Measurements from ENCODE around the gene C10orf120.

C10orf120 gene

DNA sequence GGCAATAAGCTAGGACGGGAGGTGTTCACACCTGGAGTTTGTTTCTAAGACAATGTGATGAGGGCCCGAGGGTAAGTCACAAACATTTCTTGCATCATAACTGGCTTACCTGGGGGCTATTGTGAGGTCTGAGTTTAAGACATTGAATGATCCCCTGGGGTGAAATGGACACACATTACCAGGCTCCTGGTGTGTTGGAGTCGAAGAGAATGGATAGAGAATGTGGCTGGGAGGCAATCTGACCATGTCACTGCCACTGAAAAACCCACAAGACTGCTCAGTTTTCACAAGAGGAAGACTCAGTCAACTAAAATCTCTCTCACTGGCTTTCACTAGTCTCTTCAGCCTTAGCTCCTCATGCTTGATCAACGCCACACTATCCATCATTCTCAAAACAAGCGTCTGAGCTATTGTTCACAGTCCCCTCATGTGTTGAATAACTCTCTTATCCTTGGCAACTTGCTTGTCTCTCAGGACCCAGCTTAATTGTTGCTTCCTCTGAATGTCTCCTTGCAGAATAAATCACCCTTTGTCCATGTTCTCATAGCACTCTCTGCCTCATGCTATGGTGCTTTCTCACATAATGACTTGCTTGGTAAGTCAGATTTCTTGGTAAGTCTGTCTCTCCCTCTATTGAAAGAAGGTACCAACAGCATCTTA, at the start of gene C10orf120:
Gene C10orf120, minus strand, starts transcription at position 51 of the 660 bp plus-strand sequence. CDS start 56 bp downstream, outside the sequence.
- no peak for DNase-seq

DNA sequence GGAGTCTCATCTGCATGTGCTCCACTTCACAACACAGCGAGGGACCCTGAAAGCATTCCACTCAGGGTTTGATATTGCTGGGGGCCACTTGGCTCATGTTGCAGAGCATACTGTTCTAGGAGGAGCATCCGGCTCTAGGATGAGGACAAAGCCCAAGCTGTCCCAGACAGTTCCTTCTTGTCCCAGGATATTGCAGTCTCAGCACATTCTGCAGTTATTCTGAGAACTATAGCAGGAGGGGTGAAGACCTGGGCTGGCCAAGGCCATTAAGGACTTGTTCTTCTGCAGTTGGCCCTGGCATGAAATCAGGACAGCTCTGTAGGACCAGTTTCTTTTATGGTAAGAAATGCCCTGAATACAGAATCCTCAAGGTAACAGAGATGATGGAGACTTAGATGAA, 48.9 kb upstream of the C10orf120 start:
- DNase-seq = no peak

DNA sequence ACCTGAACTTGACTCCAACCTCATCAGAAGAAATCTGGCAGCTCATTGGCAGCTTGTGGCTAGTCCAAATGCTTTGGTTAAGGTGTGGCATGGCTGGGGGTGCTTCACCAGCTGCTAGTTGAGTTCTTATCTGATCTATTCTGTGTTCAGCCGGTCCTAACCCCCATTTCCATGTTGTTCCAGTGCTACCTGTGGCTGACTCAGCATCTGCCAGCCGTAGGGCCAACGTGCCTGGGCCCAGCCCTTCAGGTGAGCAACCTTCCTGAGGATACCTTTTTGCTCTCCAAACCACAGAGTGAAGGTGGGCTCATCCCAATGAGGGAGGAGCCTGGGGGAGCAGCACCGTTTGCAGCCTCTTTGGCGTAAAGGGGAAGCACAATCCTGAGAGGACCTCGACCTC, 46.8 kb upstream of the C10orf120 start:
- no peak for DNase-seq

DNA sequence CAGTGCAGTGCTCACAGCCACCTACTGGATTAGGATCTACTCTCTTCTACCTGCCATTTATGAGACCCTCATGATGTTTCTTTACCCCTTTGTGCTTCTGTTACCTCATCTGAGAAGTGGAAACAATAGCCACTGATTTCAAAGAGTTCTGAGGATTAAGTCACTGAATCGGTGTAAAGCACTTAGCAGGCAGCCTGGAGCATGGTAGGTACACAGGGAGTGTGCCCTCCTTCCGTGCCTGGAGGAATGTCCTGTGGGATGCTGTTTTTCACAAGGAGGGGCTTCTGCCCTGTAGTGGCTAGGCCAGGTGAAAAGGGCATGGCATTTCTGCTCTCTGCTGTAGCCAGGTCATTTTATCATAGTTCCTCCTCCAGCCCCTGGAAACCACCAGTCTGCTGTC, 44.6 kb upstream of the C10orf120 start:
- DNase-seq = no peak

DNA sequence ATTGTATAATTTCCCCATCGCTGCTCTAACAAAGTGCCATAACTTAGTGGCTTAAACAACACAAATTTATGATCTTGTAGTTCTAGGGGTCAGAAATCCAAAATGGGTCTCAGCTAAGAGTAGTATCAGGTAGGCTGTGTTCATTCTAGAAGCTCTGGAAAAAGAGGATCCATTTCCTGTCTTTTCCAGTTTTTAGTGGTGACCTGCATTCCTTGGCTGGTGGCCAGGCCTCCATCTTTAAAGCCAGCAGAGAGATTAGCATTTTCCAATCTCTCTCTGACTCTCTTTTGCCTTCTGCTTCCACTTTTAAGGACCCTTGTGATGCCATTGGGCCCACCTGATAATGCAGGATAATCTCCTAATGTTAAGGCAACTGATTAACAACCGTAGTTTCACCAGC, 41.0 kb upstream of the C10orf120 start:
- peak; percentile 43 for DNase-seq

DNA sequence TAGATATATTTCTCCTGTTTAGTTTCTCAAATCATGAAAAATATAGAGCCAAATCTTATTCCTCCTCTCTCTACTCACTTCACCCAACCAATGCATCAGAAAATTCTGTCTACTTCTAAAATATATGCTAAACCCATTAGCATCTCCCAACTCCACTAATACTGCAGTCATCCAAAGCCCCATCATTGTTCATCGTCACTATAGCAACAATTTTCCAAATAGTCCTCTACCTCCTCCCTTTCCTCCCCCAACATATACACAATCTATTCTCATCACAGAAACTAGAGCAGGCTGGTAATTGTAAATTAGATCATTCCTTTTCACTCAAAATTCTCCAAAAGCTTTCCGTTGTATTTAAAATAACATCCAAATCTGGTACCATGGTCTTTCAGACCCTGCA, 38.4 kb upstream of the C10orf120 start:
- no peak for DNase-seq

DNA sequence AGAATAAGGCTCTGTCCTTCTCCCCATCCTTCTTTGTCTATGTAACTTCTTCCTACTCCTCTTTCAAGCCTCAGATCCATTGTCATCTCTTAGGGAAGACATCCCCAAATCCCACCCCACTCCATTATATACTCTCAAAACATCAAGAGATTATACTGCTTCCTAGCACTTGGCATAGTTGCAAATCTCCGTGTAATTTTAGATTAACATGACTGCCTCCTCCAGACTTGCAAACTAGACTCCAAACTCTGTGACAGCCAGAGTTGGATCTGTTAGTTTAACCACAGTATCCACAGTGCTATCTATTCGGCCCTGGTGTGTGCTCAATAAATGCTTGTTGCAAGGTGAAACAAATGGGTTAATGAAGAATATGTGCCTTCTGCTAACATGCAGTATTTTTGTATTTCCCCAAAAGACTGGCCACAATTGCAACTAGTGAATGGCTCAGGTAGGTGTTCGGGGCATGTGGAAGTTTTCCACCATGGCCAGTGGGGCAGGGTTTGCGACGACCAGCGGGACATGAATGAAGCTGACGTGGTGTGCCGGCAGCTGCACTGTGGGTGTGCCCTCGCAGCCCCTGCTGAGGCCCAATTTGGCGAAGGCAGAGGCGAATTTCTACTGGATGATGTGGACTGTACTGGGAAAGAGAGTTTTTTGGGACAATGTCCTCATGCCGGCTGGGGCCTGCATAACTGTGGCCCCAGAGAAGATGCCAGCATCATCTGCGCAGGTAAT, 34.5 kb upstream of the C10orf120 start:
- no peak for DNase-seq

DNA sequence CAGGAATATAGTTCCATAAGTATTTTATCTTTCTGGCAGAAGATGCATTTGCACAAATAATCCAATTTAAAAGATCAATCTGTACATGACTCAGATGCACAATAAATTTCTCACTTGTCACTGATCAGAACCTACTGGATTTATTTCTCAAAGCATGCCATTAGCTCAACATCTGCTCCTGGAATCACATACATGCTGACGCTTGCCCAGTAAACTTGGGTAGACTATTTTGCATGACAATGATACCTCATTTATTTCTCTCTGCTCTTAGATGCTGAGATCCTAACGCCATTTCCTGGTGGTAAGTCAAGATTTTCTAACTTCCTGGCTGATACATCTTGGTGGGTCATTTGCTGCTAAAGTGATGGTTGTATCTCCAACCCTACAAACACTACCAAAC, 33.8 kb upstream of the C10orf120 start:
- DNase-seq = no peak

DNA sequence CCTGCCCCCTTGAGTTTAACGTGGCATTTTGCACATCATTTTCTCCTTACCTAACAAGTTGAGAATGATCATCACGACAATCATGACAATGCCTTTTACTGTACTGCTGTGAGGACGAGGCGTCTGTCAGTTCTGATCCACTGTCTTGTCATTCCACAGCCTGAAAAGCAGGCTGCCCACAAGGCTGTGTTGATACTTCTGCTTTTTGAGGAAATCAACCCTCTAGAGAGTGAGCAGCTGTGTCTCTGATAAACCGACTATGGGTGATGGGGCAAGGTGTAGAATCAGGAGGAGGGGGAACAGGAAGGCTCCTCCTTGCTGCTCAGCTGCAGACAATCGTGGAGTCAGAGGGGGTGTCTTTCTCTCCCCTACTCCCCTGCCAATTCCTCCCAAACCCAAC, 30.6 kb upstream of the C10orf120 start:
- no peak for DNase-seq

DNA sequence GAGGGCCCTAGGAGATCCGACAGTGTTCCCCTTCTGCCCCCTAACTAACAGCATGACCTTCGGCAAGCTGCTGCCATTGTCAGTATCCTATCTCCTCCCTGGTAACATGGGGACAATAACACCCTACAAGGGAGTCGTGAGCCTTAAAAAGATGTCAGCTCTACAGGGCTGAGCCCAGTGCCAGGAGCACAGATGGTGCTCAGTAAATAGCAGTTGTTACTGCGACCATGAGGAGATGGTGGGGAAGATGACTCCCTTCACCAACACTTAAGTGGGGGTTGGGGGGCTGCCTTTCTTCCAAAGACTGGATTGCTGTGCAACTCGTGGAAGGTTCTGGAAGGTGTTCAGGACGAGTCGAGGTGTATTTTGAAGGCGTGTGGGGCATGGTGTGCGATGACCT, 29.5 kb upstream of the C10orf120 start:
- no peak for DNase-seq

DNA sequence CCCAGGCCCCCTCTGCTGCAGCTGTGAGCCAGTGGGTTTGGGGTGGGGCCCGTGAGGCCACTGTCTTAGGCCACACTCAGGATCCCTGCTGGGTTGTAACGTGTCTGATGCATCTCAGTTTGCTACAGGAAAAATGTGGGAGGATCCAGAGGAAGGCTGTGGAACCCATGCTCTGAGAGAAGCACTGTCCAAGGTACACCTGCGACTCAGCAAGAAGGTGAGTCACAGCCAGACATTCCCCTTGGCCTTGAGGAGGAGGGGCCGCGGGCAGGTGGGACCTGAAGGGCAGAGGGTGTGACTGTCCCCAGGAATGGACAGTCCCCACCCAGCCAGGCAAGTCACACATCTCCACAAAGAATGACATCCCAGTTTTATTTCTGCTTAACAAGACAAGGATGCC, 27.8 kb upstream of the C10orf120 start:
- DNase-seq = peak; percentile 14

DNA sequence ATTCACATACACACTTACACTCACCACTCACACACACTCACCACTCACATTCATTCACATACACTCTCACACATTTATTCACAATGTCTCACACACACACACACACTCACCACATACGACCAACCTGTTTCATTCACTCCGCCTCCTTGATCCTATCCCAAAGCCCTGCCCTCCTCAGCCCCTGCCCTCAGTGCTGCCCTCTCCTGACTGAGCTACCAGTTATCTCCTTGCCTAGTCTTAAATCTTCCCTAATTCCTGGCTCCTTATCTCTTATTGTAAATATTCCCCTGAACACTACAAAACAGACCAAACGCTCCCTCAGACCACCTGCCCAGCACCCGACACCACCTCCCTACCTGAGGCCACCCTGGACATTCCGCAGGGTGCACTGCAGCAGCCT, 26.1 kb upstream of the C10orf120 start:
- peak; percentile 15 for DNase-seq

DNA sequence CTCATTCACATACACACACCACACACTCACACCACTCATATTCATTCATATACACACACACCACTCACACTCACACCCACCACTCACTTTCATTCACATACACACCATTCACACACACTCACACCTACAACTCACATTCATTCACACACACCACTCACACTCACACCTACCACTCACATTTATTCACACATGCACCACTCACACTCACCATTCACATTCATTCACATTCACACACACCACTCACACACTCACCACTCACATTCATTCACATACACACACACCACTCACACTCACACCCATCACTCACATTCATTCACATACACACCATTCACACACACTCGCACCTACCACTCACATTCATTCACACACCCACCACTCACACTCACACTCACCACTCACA, 25.4 kb upstream of the C10orf120 start:
- no peak for DNase-seq

DNA sequence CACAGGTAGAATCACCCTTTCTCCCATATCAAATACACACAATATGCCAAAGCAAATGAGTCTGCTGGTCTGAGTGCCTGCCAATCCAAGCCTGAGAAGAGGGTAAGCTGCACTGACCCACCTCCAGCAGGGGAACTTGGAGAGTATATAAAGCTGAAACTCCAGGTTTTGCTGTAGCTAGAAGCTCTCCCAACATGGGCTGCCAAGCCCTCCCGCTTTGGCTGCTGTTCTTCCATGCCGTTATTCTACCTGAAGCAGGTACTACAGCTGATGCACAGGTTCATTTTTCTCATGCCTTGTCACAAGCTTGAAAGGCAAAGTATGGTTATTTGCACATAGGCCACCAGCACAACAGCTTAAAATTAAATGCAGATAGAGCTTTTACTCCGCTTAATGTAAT, 21.5 kb upstream of the C10orf120 start:
- DNase-seq = no peak

DNA sequence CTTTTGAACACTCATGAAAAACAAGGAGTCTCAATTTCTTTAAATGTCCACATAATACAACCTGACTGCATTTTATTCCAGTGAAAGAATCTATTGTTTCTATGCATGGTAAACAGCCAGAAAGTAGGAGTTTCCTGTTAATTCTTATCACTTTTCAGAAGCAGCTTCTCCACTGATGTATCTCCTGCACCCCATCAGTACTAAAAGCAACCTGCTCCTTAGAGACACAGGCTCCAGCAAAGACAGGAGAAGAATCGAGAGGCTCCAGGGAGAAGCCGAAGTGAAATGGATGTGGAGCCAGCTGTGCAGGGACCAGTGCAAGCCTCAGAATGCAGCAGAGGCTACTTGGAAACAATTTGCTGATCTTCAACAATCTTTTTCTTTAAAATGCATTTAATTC, 16.4 kb upstream of the C10orf120 start:
- DNase-seq = no peak

DNA sequence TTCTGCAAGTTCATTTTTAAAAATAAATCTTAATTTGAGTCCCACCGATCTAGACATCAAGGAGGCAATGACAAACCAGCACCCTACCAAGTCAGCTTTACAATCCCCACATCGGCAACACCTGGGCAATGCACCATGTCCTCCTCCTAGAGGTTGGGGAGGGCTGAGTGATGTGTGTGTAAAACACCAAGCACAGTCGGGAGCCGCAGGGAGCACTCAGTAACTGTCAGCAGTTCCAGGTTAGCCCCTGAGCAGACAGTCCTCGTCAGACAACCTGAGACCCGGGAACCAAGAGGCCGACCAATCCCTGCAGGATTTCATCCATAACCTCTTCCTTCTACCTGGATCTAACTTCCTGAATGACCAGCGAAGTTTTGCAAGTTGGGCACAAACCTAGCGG, 15.9 kb upstream of the C10orf120 start:
- no peak for DNase-seq

DNA sequence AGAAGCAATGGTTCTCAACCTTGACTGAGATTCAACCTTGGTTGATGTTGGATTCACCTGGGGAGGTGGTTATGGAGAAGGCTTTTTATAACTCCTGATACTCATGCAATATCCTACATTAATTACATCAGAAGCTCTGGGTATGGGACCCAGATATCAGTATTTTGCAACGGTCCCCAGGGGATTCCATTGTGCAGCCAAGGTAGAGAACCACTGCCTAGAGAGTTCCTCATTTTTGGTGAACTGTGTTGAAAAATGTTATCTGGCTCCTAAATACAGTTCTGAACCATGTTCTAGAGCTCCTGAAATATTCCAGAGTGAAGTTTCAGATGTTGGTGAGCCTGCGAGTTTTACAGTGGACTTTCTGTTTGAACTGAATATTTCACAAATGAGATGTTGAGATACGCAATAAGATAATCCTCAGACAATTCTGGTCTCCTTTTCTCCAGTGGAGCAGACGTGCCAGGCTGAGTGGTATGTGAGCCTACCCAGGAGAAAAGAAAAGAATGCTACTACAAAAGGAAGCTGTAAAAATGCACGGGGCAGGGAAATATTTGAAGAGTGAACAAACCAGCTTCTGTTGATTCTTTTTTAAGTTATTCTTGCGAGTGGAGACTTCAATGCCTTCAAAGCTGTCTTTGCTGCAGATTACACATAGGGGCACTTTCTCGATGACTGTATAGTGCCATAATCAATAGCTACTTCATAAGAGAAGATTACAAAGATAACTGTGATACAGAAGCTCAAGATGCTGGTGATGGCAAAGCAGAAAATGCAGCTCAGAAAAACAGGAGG, 13.6 kb upstream of the C10orf120 start:
- DNase-seq = no peak

DNA sequence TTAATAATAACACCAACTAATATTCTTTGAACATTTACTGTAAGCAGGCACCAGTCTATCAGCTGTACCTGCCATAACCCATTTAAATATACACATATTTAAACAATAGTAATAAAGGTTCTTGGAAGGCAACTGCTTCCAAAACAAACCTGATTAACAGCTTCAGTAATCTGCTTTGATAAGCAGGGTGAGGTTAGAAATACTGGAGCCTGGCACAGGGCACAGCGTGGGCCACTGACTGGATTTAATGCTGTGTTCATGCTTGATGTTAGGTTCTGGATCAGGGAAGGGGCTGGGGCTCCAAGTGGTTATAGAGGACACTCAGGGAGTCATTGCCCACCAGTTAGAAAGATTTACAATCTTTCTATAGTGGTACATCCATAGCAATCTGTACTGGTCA, 10.9 kb upstream of the C10orf120 start:
- no peak for DNase-seq

DNA sequence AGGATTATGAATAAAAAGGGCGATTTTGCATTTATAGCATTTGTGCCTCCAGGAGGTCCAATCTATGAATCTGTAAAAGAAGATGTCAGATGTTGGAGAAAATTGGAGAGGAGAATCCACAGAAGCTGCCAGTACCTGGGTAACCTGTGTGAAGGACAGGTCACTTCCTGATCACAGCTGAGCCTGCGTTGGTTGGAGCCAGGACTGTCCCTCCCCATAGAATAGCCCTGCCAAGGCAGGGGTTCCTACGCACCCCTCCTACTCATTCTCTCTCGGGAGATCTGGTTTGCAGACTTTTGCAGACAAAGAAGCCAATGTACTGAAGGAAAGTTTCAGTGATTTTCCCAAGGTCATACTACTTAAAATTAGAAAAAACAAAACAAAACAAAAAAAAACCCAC, 10.3 kb upstream of the C10orf120 start:
- no peak for DNase-seq

DNA sequence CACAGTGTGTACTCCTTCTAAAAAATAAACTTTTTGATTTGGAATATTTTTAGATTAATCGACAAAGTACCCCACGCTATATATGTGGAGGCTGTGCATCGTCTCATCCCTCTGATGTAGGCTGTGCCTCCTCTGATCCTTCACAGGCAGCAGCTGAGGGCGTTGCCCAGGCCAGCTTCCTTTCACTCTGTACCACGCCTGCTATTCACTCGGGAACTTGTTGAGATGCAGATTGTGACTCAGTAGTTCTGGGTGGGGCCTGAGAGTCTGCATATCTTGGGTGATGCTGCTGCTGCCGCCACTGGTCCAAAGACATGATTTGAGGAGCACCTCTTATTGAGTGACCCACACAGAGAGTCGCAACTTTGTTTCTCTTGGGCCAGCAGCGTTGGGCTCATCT, 7.9 kb upstream of the C10orf120 start:
- no peak for DNase-seq

DNA sequence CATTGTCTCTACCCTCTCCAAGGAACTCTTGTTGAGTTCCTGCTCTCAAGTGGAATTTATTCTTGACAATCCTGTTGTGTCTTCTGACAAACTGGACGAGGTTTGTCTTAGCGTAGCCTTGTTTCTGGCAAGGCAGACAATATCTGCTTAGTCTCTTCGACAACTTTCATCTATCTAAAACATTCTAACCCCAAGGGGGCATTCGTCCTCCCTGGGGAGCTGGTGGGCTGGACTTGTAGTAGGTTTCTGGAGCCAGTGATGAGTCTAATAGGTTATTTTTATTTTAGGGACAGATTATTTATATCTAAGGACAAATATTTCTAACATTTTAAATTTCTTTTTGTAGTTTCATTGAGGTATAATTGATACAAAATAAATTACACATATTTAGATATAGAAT, 7.3 kb upstream of the C10orf120 start:
- DNase-seq = no peak

DNA sequence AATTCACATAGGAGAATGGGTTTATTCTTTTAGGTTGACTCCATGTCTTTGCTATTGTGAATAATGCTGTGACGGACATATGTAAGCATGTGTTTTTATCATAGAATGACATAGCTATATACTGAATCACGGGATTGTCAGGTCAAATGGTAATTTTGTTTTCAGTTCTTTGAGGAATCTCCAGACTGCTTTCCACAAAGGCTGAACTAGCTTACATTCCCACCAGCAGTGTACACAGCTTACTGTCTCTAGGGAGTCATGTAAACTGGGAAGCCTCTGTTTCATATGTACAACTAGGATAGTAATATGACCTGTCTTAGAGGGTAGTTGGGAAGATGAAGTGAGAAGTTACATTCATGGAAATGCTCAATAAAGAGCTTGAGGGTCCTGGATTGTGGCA, 6.8 kb upstream of the C10orf120 start:
- no peak for DNase-seq

DNA sequence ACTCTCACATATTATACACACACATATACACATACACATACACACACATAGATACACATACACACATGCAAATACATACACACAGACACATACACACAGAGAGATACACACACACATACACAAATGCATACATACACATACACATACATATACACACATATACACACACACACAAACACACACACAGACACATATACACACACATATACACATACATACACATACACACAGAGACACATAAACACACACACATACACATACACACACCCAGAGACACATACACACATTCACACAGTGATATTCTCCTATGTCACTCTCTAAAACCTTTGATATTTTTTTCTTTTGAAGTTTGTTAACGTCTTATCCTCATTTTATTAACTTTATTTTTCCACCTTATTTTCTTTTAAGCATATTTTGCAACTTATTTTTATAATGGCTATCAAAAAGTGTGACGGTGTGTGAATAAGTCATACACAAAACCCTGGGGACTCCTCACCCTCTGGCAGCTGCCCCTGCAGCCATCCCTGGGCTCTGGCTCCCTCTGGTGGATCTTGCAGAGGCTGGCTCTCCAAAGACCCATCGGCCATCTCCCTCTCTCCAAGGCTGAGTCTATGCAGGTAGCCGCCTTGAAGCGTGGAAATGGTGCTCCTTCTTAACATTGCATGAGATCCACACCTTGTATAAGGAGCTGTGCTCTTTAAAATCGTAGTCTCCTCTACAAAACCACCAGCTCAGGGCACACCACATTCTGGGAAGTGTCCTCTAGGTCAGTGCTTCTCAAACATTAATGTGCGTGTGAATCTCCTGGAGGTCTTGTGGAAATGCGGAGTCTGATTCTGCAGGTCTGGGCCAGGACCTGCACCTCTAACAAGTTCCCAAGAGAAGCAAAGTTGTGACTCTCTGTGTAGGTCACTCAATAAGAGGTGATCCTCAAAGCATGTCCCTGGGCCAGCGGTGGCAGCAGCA, 4.1 kb upstream of the C10orf120 start:
- peak; percentile 86 for DNase-seq

Measured in DMS53 (cell line).